Measurements from ENCODE around the gene TMEM63B. TPM values are rescaled to one million over a fixed set of nuclear protein-coding genes. Genes with fewer than 3 reads are reported as not detected.
"Not testable (repeated sequence)": the region's sequence is repeated elsewhere in the genome, so short reads cannot be mapped to it uniquely, and the experiment has no call there.

TMEM63B gene
- total RNA-seq, 1 donor from 2014 or later = 36.2 TPM

DNA sequence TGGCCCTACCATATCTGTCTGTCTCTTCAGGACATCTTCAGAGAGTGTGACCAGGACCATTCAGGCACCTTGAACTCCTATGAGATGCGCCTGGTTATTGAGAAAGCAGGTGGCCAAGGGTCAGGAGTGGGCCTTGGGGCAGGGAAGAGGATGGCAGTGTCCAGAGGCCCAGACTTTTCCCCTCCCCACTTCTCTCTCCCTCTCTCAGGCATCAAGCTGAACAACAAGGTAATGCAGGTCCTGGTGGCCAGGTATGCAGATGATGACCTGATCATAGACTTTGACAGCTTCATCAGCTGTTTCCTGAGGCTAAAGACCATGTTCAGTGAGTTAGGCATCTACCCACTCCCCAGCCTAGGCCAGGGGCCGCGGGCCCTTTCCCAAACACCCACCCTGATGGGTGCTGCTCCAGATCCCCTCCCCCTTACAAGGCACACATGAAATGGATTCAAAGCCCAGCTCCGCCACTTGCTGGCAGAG lies 55.6 kb downstream of the TMEM63B start:
- H3K4me3 Mint-ChIP-seq (ENCODE audit: unreplicated experiment) = no peak overlapping the region
- H3K27me3 Mint-ChIP-seq (ENCODE audit: unreplicated experiment) = peaks cover 17% of the 10 kb centered on the region
- no peaks in the 10 kb centered on the region for H3K36me3 Mint-ChIP-seq (ENCODE audit: unreplicated experiment)
- no peaks in the 10 kb centered on the region for H3K9me3 Mint-ChIP-seq (ENCODE audit: unreplicated experiment)
- TF ChIP-seq, protein P1, sequence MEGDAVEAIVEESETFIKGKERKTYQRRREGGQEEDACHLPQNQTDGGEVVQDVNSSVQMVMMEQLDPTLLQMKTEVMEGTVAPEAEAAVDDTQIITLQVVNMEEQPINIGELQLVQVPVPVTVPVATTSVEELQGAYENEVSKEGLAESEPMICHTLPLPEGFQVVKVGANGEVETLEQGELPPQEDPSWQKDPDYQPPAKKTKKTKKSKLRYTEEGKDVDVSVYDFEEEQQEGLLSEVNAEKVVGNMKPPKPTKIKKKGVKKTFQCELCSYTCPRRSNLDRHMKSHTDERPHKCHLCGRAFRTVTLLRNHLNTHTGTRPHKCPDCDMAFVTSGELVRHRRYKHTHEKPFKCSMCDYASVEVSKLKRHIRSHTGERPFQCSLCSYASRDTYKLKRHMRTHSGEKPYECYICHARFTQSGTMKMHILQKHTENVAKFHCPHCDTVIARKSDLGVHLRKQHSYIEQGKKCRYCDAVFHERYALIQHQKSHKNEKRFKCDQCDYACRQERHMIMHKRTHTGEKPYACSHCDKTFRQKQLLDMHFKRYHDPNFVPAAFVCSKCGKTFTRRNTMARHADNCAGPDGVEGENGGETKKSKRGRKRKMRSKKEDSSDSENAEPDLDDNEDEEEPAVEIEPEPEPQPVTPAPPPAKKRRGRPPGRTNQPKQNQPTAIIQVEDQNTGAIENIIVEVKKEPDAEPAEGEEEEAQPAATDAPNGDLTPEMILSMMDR (IDR thresholded peaks at IDR 0.05) = no peak
- H3K27ac Mint-ChIP-seq (ENCODE audit: unreplicated experiment) = no peak overlapping the region
- H3K4me1 Mint-ChIP-seq (ENCODE audit: unreplicated experiment) = peaks cover 11% of the 10 kb centered on the region
- DNase-seq (ENCODE audit: extremely low spot score, unreplicated experiment) = no peak

DNA sequence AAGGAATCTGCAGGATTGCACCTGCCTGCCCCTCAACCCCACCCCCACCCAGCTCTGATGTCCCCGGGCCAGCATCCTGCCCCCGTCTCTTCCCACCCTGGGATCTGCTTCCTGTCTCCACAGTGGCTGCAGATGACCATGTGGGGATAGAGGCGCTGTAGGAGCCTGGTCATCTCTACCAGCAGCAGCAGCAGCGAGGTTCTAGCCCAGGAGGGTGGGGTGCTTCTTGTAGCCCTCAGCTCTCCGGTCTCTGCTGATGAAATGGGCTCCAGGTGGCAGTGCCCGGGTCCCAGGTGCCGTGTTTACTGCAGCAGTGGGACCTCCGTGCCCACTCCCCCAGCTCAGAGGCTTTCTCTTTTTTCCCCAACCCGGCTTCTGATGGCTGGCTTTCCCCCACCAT lies 56.4 kb downstream of the TMEM63B start:
- H3K4me1 Mint-ChIP-seq (ENCODE audit: unreplicated experiment) = peaks cover 6% of the 10 kb centered on the region
- H3K27me3 Mint-ChIP-seq (ENCODE audit: unreplicated experiment) = peaks cover 17% of the 10 kb centered on the region
- TF ChIP-seq, protein P1 (IDR thresholded peaks at IDR 0.05) = no peak
- H3K27ac Mint-ChIP-seq (ENCODE audit: unreplicated experiment) = no peak overlapping the region
- H3K9me3 Mint-ChIP-seq (ENCODE audit: unreplicated experiment) = no peaks in the 10 kb centered on the region
- DNase-seq (ENCODE audit: extremely low spot score, unreplicated experiment) = no peak
- no peak overlapping the region for H3K4me3 Mint-ChIP-seq (ENCODE audit: unreplicated experiment)
- H3K36me3 Mint-ChIP-seq (ENCODE audit: unreplicated experiment) = no peaks in the 10 kb centered on the region

DNA sequence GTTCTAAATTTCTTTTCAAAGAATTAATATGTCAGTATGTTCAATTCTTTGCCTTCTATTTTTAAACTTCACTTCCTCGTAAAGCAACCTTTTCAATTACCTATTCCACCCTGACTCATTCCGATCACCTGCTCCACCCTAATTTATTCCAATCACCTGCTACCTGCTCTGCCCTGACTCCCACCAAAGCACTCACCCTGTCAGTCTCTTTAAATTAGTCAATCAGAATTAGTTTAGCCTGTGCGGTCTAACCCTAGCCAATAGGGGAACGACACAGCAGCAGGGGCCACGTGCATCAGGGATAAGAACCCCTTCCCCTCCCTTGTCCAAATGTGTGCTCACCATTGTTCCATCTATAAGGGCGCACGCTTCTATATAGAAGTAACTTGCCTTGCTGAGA lies 58.0 kb downstream of the TMEM63B start:
- H3K27ac Mint-ChIP-seq (ENCODE audit: unreplicated experiment); H3K4me1 Mint-ChIP-seq (ENCODE audit: unreplicated experiment); H3K4me3 Mint-ChIP-seq (ENCODE audit: unreplicated experiment); H3K36me3 Mint-ChIP-seq (ENCODE audit: unreplicated experiment); H3K9me3 Mint-ChIP-seq (ENCODE audit: unreplicated experiment); DNase-seq (ENCODE audit: extremely low spot score, unreplicated experiment): not testable (repeated sequence)
- H3K27me3 Mint-ChIP-seq (ENCODE audit: unreplicated experiment) = peaks cover 25% of the 10 kb centered on the region

DNA sequence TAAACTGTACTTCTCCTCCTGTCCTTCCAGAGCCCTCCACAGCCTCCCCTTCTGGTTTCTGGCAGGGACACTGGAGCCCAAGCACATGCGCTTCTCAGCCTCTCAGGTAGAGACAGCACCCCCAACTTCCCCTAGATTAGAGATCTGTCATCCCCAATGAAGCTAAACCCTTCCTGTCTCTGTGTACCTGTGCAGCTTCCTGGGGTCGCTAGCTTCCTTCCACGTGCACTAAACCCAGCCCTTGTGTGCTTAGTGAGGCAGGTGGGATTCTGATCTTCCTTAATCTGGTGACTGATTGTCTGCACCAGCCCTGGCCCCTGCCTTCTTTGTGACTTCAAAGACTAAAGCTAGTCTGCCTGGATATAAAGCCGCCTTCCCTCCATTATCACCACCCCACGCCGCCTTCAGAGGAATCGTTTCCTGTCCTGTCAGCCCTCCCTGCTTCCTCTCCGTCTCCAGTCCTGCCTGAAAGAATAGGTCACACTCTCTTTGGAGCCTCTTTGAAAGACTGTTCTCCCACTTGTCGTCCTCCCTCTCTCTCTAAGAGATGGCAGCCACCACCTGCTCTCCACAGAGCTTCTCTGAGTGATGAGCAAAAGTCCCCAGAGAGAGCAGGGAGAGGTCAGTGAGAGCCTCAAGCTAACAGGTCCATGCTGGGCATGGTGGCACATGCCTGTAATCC lies 58.7 kb downstream of the TMEM63B start:
- Mint-ChIP-seq H3K4me3 (ENCODE audit: unreplicated experiment) (no peak overlapping the region), H3K9me3 (ENCODE audit: unreplicated experiment) (no peaks in the 10 kb centered on the region), H3K4me1 (ENCODE audit: unreplicated experiment) (no peaks in the 10 kb centered on the region), H3K27me3 (ENCODE audit: unreplicated experiment) (peaks cover 25% of the 10 kb centered on the region), H3K27ac (ENCODE audit: unreplicated experiment) (no peak overlapping the region), H3K36me3 (ENCODE audit: unreplicated experiment) (no peaks in the 10 kb centered on the region)
- TF ChIP-seq, protein P1 (IDR thresholded peaks at IDR 0.05) = no peak
- DNase-seq (ENCODE audit: extremely low spot score, unreplicated experiment) = no peak

DNA sequence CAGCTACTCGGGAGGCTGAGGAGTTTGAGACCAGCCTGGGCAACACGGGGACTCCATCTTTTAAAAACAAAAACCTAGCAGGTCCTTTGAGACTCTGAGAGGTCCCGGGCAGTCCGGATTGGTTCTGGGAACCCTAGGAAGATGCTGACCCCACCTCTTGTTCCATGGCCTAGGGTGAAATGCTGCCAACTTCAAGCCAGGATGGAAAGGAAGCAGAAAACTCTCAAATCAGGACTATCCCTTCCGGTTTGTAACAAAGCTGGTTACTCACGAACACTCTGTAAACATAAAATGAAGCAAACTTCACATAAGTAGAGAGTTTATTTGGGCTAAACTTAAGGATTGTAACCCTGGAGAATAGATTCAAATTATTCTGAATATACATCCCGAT lies 59.3 kb downstream of the TMEM63B start:
- Mint-ChIP-seq H3K4me1 (ENCODE audit: unreplicated experiment) (no peaks in the 10 kb centered on the region), H3K27ac (ENCODE audit: unreplicated experiment) (no peak overlapping the region), H3K36me3 (ENCODE audit: unreplicated experiment) (no peaks in the 10 kb centered on the region), H3K4me3 (ENCODE audit: unreplicated experiment) (no peak overlapping the region), H3K9me3 (ENCODE audit: unreplicated experiment) (no peaks in the 10 kb centered on the region), H3K27me3 (ENCODE audit: unreplicated experiment) (peaks cover 25% of the 10 kb centered on the region)
- no peak for DNase-seq (ENCODE audit: extremely low spot score, unreplicated experiment)
- TF ChIP-seq, protein P1 (IDR thresholded peaks at IDR 0.05) = no peak
